Psoas muscle (tissue), 8 donors: Measurements from ENCODE around the gene IL1RAPL1. TPM values are rescaled to one million over a fixed set of nuclear protein-coding genes. Genes with fewer than 3 reads are reported as not detected.

Experiments used
- ATAC-seq, 4 donors: fragments of 200-7000 bp; cut with Tn5 transposase; one replicate each; pipeline ENCODE4 v1.9.1; 2020; ENCODE audit warnings: moderate library complexity in 3 of 4, mild to moderate bottlenecking in 2 of 4
- DNase-seq, 2 donors: peaks; one replicate each; pipeline ENCODE4 v3.0.0-alpha.2; 2020
- H3K27ac ChIP-seq: fragments of 200-600 bp; one replicate; pipeline ENCODE4 v1.8.0; 2022
- H3K27me3 ChIP-seq, 3 donors: fragments of 200-600 bp in 1 of 3; one replicate each; pipeline versions ENCODE4 v1.6.1 to v1.8.0; 2013 to 2022; ENCODE audit warnings: low read length in 2 of 3, mild to moderate bottlenecking in 2 of 3, moderate library complexity in 1 of 3; ENCODE audit not compliant: insufficient read depth in 3 of 3
- H3K36me3 ChIP-seq, 2 donors: fragments of 200-600 bp in 1 of 2; one replicate each; pipeline versions ENCODE4 v1.6.1 to v1.8.0; 2013 to 2022; ENCODE audit warnings: low read depth in 1 of 2, mild to moderate bottlenecking in 1 of 2, moderate library complexity in 1 of 2; ENCODE audit not compliant: insufficient read depth in 1 of 2
- H3K4me1 ChIP-seq: fragments of 200-600 bp; one replicate; pipeline ENCODE4 v1.8.0; 2022
- H3K4me3 ChIP-seq: fragments of 200-600 bp; one replicate; pipeline ENCODE4 v1.8.0; 2022; ENCODE audit warnings: mild to moderate bottlenecking
- H3K9me3 ChIP-seq: fragments of 200-600 bp; one replicate; pipeline ENCODE4 v1.8.0; 2022
- CTCF ChIP-seq: fragments of 200-600 bp; IDR thresholded peaks from one replicate; pipeline ENCODE4 v1.8.0; 2022; ENCODE audit warnings: antibody characterized with exemption
- WGBS, 3 donors: extraction: QIAGEN DNeasy Blood & Tissue Kit; methylation state at CpG; one replicate each; pipeline versions ENCODE4 v1.1.6 to v1.1.7; 2013; 5-methylcytosine and 5-hydroxymethylcytosine counted together
- intact Hi-C, 2 donors: fragments of 100-400 bp; cut with DNase I; formaldehyde crosslinking; loops; one replicate each; pipeline versions ENCODE4 v1.11.0 to v1.14.2; 2022
- polyA plus RNA-seq, 3 donors: library from polyadenylated mRNA; stranded (reverse); fragments of 200-250 nt; gene quantifications; one replicate each; pipeline ENCODE4 v1.2.3, GENCODE V29; 2013
- total RNA-seq, 4 donors: library from RNA; stranded (reverse); fragmentation: NEBNext Ultra II Directional in 2 of 4; extraction: Animal tissue kit (Norgen Biotek cat#: 25700) in 2 of 4; gene quantifications; one replicate each; pipeline versions ENCODE4 v1.2.1 to v1.2.4, GENCODE V29; 2021 to 2023
- donor health status: healthy with polysubstance abuse.
- donor health status: DM: no; HTN: no; CAD: no; lungs with moderate emphysema.
- donor health status: Bipolar disorder and iron deficiency.
- donor health status: healthy.
- donor health status: DM: yes; HTN: yes; CAD: no.
- donor health status: DM: no; HTN: no; CAD: no.
- donor health status: DM: no; HTN: no; CAD: no.
- donor health status: DM: yes; HTN: yes; CAD: no.

IL1RAPL1 gene
- total and polyA plus RNA-seq, 7 donors = 0.04 to 0.50 (median 0.19) TPM; not detected in 1

- H3K27ac ChIP-seq = no peak overlapping the region
- no peaks in the 10 kb centered on the region for H3K4me1 ChIP-seq
- intact Hi-C loops = no loop called here
- 58 to 79% (median 66%) methylated on average over 4 of the region's 4 CpGs for WGBS, 3 donors
- H3K4me3 ChIP-seq = no peak overlapping the region
- DNase-seq (no peak), ATAC-seq (no peak)
- no peaks in the 10 kb centered on the region for H3K36me3 ChIP-seq
- H3K9me3 ChIP-seq = no peaks in the 10 kb centered on the region
- TF ChIP-seq CTCF = no peak
- no peaks in the 10 kb centered on the region for H3K27me3 ChIP-seq
Observed at GRCh38 chrX:29547877-29548276, 960.6 kb downstream of the IL1RAPL1 start.

- DNase-seq (no peak), ATAC-seq (no peak)
- 43 to 74% (median 70%) methylated on average over 1 of the region's 1 CpG for WGBS, 3 donors
- intact Hi-C loops = no loop called here
- Histone ChIP-seq H3K27ac (no peak overlapping the region), H3K4me3 (no peak overlapping the region), H3K4me1 (no peaks in the 10 kb centered on the region), H3K36me3 (no peaks in the 10 kb centered on the region), H3K27me3 (no peaks in the 10 kb centered on the region), H3K9me3 (no peaks in the 10 kb centered on the region)
- no peak for TF ChIP-seq CTCF
Observed at GRCh38 chrX:29553542-29553941, 966.3 kb downstream of the IL1RAPL1 start.

- TF ChIP-seq CTCF = no peak
- no peak overlapping the region for H3K27ac ChIP-seq
- WGBS, 3 donors = 49 to 88% (median 76%) methylated on average over 1 of the region's 1 CpG
- no peak overlapping the region for H3K4me3 ChIP-seq
- no peaks in the 10 kb centered on the region for H3K27me3 ChIP-seq
- peaks cover 15% of the 10 kb centered on the region for H3K9me3 ChIP-seq
- ATAC-seq = no peak
- H3K4me1 ChIP-seq = no peaks in the 10 kb centered on the region
- no peaks in the 10 kb centered on the region for H3K36me3 ChIP-seq
- no peak for DNase-seq
- intact Hi-C loops = no loop called here
Observed at GRCh38 chrX:29555465-29556091, 968.3 kb downstream of the IL1RAPL1 start.

GRCh38 chrX:29560065-29560464 lies 972.8 kb downstream of the IL1RAPL1 start:
- intact Hi-C loops = no loop called here
- 85 to 89% (median 88%) methylated on average over 1 of the region's 1 CpG for WGBS, 3 donors
- no peak for DNase-seq
- no peak for ATAC-seq
- H3K27me3 ChIP-seq = no peaks in the 10 kb centered on the region
- H3K27ac ChIP-seq = no peak overlapping the region
- no peak for TF ChIP-seq CTCF
- H3K36me3 ChIP-seq = no peaks in the 10 kb centered on the region
- H3K4me3 ChIP-seq = no peak overlapping the region
- H3K9me3 ChIP-seq = peaks cover 17% of the 10 kb centered on the region
- no peaks in the 10 kb centered on the region for H3K4me1 ChIP-seq

GRCh38 chrX:29561417-29561816 lies 974.2 kb downstream of the IL1RAPL1 start:
- ATAC-seq = no peak
- H3K27me3 ChIP-seq = no peaks in the 10 kb centered on the region
- WGBS, 3 donors = 62 to 87% (median 81%) methylated on average over 3 of the region's 3 CpGs

More at GRCh38 chrX:29561417-29561816, 974.2 kb downstream of the IL1RAPL1 start:
- H3K36me3 ChIP-seq = no peaks in the 10 kb centered on the region
- no peak for DNase-seq
- no peak overlapping the region for H3K27ac ChIP-seq
- peaks cover 17% of the 10 kb centered on the region for H3K9me3 ChIP-seq
- H3K4me3 ChIP-seq = no peak overlapping the region
- intact Hi-C loops = no loop called here
- no peak for TF ChIP-seq CTCF
- H3K4me1 ChIP-seq = no peaks in the 10 kb centered on the region
